Prostate gland (tissue), 1 donor: ENCODE measurements around the gene UBAC1.

ENCODE experiments used
- POLR2A ChIP-seq: fragments of 450-650 bp; IDR thresholded peaks from one replicate; pipeline ENCODE4 v1.6.1; 2016; ENCODE audit warnings: antibody characterized with exemption, mild to moderate bottlenecking
- POLR2AphosphoS5 ChIP-seq: sonication (generic); formaldehyde crosslinking; IDR thresholded peaks from one replicate; pipeline ENCODE4 v1.6.1; 2017; ENCODE audit warnings: antibody characterized with exemption

DNA sequence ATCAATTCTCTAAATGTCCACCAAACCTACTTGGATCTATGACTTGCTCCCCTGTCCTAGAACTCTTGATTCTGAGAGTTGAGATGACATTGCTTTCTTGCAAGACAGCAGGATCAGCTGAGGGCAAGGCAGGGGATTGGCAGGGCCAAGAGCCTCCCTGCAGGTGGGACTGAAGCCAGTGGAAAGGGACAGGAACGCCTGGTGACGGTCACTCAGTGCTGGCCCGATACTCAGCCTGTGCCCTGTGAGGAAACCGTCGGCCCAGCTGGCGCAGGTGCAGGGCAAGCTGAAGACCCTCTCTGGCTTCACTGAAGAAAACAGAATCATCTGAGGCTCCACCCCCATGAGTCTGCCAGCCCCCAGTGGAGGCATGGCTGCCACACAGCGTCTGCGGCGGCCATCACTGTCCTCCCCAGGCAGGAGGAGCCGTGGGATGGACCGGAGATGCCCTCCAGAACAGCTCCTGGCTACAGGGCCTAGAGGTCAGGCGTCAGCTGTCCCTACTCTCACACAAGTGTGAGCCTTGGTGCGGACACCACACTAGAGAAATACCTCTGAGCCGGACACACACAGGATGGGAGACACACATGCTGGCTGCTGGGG is 14.7 kb downstream of the UBAC1 start:
- TF ChIP-seq POLR2A: no peak
- TF ChIP-seq POLR2AphosphoS5: no peak
